Epithelial cell of proximal tubule (primary cell): ENCODE measurements around the gene IL6R. TPM values are rescaled to one million over a fixed set of nuclear protein-coding genes. Genes with fewer than 3 reads are reported as not detected.

ENCODE experiments used
- DNase-seq: peaks from one replicate; pipeline ENCODE4 v3.0.0-alpha.2; 2011; ENCODE audit warnings: low read depth
- H3K4me3 ChIP-seq: 2 replicates; pipeline ENCODE4 v1.5.1; 2011; ENCODE audit warnings: low read depth, mild to moderate bottlenecking, low read length
- total RNA-seq: library from RNA; depleted of rRNA; stranded (reverse); fragments of >200 nt; gene quantifications from 2 replicates; pipeline ENCODE4 v1.2.3, GENCODE V29; 2015
- TF ChIP-seq, protein P1 (sequence below): conservative IDR thresholded peaks from 2 replicates; pipeline ENCODE4 v1.5.1; 2012; ENCODE audit warnings: low read depth, mild to moderate bottlenecking, low read length

Gene IL6R
- total RNA-seq, 1 donor from 2014 or later: 9.5 TPM

DNA sequence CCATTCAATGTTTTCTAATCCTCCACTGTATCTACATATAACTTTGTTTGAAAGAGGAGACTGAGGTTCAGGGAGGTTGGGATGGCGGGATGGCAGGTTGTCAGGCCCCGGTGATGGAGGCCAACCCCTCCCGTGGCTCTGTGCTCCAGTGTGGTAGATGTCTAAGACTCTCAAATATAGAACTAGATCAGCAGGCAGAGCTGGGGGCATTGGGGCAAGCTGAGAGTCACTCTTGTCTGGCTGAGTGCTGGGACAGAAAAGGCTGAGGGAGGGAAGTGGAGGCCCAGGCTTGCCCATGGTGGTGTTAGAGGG, 1.7 kb downstream of the IL6R start:
- DNase-seq: no peak
- H3K4me3 ChIP-seq: peak overlapping the region; percentile 96
- TF ChIP-seq, protein P1, sequence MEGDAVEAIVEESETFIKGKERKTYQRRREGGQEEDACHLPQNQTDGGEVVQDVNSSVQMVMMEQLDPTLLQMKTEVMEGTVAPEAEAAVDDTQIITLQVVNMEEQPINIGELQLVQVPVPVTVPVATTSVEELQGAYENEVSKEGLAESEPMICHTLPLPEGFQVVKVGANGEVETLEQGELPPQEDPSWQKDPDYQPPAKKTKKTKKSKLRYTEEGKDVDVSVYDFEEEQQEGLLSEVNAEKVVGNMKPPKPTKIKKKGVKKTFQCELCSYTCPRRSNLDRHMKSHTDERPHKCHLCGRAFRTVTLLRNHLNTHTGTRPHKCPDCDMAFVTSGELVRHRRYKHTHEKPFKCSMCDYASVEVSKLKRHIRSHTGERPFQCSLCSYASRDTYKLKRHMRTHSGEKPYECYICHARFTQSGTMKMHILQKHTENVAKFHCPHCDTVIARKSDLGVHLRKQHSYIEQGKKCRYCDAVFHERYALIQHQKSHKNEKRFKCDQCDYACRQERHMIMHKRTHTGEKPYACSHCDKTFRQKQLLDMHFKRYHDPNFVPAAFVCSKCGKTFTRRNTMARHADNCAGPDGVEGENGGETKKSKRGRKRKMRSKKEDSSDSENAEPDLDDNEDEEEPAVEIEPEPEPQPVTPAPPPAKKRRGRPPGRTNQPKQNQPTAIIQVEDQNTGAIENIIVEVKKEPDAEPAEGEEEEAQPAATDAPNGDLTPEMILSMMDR: no peak

DNA sequence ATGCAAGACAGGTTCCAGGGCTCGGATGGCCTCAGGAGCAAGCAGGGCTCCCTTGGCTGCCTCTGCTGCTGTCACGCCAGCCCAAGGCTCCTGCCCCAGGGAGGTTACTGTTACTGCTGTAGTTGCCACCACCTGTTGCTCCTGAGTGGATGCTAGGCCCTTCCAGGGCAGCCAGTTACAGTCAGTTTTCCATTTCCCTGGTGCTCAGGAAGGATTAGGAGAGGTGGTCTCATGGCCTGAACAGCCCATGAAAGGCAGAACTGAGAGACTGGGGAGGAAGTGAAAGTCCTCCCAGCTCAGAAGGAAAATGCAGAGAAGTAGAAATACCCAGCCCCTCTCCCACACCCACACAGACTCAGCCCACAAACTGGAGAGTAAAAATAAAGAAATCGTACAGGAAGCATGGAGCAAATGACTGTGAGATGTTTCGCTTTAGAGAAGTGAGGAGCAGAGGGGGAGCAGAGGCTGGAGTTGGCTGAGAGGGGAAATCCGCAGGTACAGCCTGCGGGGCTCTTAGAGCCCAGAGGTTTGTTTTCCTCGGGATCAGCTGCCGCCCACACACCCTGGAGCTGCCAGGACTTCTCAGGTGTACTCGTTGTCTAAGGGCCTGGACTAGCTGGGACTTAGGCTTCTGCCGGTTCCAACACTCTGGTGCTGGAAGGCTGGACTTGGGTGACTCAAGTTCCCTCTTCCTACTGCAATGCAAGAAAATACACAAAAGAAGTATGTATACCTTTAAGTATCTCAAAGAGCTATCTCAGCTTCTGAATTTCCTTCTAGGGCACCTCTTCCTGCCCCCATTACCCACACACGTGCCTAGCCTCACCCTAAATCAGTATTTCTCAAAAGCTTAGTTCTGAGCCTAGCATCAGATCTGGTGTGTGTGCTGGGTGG, 2.3 kb downstream of the IL6R start:
- no peak for DNase-seq
- peak overlapping the region; percentile 96 for H3K4me3 ChIP-seq
- TF ChIP-seq, protein P1: no peak

DNA sequence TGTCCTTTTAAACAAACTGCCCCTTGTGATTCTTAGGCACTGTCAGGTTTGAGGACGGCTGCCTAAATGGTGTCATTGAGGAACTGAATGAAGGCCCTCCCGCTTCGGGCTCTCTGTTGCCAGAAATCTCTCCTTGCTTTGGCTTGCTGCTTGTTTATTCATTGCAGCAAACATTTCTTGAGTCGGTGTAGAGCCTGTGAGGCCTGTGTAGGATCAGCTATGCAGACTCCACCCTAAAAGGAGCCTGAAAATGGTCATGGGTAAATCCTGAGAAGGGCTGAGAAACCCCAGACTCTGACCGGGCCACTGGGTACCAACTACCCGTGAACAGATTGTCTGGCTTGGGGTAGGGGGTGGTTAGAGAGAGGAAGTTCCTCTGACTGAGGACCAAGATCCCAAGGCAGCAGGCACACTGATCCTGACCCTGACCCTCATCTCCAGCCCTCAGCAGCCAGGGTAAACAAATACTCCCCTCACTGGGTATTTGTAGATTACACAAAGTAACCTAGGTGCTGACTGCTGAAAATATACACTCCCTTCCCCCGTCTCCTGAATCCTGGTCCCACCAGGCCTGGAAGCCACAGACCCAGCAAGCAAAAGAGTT, 3.1 kb downstream of the IL6R start:
- TF ChIP-seq, protein P1: no peak
- DNase-seq: no peak
- H3K4me3 ChIP-seq: peak overlapping the region; percentile 96

DNA sequence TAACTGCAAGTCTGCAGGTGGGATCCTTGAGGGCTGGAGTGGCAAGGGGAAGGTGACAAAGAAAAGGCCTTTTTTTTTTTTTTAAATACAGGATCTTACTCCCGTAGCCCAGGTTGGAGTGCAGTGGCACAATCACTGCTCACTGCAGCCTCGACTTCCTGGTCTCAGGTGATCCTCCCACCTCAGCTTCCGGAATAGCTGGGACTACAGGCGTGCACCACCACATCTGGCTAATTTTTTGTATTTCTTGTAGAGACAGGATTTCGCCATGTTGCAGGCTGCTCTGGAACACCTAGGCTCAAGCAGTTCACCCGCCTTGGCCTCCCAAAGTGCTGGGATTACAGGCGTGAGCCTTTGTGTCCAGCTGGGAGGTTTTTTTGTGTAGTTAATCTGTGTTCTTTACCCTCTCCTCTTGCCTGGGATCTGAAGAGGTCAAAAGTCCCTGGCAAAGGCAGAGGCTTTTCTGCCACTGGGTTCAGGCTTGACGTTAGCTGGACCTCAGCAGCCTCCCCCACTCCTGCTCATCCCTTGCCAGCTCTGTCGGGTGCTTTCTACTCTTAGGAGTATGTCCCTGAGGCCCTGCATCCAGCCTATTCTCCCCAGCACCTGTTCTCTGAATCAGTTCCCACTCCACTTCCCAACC, 5.2 kb downstream of the IL6R start:
- TF ChIP-seq, protein P1: no peak
- no peak for DNase-seq
- H3K4me3 ChIP-seq: no peak overlapping the region

DNA sequence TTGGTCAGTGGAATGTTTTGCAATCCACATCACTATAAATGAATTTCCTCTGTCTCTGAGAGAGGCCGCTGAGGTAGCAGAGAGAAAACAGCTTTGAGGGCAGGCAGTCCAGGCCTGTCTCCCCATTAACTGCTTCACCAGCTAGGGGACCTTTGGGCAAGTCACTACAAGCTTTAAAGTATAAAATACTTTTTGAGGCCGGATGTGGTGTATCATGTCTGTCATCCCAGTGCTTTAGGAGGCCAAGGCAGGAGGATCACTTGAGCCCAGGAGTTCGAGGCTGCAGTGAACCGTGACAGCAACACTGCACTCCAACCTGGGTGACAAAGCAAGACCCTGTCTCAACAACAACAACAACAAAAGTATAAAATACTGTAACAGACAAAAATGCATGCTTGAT, 6.4 kb downstream of the IL6R start:
- TF ChIP-seq, protein P1: no peak
- no peak overlapping the region for H3K4me3 ChIP-seq
- no peak for DNase-seq

DNA sequence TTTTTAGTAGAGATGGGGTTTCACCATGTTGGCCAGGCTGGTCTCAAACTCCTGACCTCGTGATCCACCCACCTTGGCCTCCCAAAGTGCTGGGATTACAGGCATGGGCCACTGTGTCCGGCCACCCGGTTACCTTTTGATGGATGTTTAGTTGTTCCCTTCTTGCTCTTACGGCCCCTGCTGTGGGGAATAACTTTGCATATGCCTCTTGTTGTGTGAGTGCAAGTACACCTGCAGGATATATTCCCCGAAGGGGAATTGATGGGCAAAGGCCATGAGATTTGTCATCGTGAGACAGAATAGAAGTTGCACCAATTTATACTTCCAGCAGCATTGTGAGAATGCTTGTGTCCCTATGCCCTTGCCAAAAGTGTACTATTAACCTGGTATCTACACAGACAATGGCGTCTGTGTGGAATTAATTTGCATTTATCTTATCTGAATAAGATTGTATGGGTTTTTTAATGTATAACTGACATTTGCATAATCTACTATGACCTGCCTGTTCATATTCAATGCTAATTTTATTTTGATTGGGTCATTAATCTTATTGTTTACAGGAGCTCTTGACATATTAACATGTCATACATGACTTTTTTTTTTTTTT, 8.1 kb downstream of the IL6R start:
- no peak for DNase-seq
- TF ChIP-seq, protein P1: no peak
- no peak overlapping the region for H3K4me3 ChIP-seq
